NCI-H2081 treated with DMSO at 0.1 percent for 48 hours (cell line): ENCODE data around the gene ACOT12.
"Not testable (repeated sequence)": the region's sequence is repeated elsewhere in the genome, so short reads cannot be mapped to it uniquely, and the experiment has no call there.

Experiments
- DNase-seq: peaks from one replicate; lab custom pipeline; 2025; lab: John Stamatoyannopoulos, UW

ACOT12 gene

GRCh38 chr5:81393783-81394718, at the start of gene ACOT12:
ACOT12 (minus strand) TSS chr5:81394134; CDS start chr5:81394114, 20 bp downstream.
- DNase-seq, result no peak

- DNase-seq, result no peak
Measured at GRCh38 chr5:81435023-81435422, 41.1 kb upstream of the ACOT12 start.

- DNase-seq, result no peak
Measured at GRCh38 chr5:81429985-81430384, 36.1 kb upstream of the ACOT12 start.

- no peak for DNase-seq
Measured at GRCh38 chr5:81429363-81429762, 35.4 kb upstream of the ACOT12 start.

- no peak for DNase-seq
Measured at GRCh38 chr5:81428861-81429260, 34.9 kb upstream of the ACOT12 start.

GRCh38 chr5:81428446-81428845, 34.5 kb upstream of the ACOT12 start:
- no peak for DNase-seq

- DNase-seq, result no peak
Measured at GRCh38 chr5:81427566-81427965, 33.6 kb upstream of the ACOT12 start.

GRCh38 chr5:81426359-81427030, 32.6 kb upstream of the ACOT12 start:
- DNase-seq, result no peak

GRCh38 chr5:81425569-81425968, 31.6 kb upstream of the ACOT12 start:
- peak; percentile 1 for DNase-seq

GRCh38 chr5:81424728-81425127, 30.8 kb upstream of the ACOT12 start:
- no peak for DNase-seq

GRCh38 chr5:81422671-81423070, 28.7 kb upstream of the ACOT12 start:
- DNase-seq, result no peak

- no peak for DNase-seq
Measured at GRCh38 chr5:81420039-81420667, 26.2 kb upstream of the ACOT12 start.

GRCh38 chr5:81418606-81419005, 24.7 kb upstream of the ACOT12 start:
- DNase-seq, result no peak

GRCh38 chr5:81417052-81417451, 23.1 kb upstream of the ACOT12 start:
- no peak for DNase-seq

- DNase-seq, result no peak
Measured at GRCh38 chr5:81409896-81410295, 16.0 kb upstream of the ACOT12 start.

- no peak for DNase-seq
Measured at GRCh38 chr5:81409361-81409760, 15.4 kb upstream of the ACOT12 start.

- DNase-seq, result no peak
Measured at GRCh38 chr5:81408496-81408895, 14.6 kb upstream of the ACOT12 start.

- DNase-seq, result not testable (repeated sequence)
Measured at GRCh38 chr5:81407811-81408210, 13.9 kb upstream of the ACOT12 start.

GRCh38 chr5:81405126-81405891, 11.4 kb upstream of the ACOT12 start:
- DNase-seq, result no peak

GRCh38 chr5:81402192-81402930, 8.4 kb upstream of the ACOT12 start:
- no peak for DNase-seq

GRCh38 chr5:81401266-81401665, 7.3 kb upstream of the ACOT12 start:
- no peak for DNase-seq
